Kidney epithelial cell (primary cell): ENCODE measurements around the gene SNAPC4. TPM values are rescaled to one million over a fixed set of nuclear protein-coding genes. Genes with fewer than 3 reads are reported as not detected.

Source experiments
- DNase-seq: peaks from one replicate; pipeline ENCODE4 v3.0.0-alpha.2; 2010; ENCODE audit warnings: low read depth
- H3K27me3 ChIP-seq: 2 replicates; pipeline ENCODE4 v1.6.0; 2011; ENCODE audit warnings: low read length; ENCODE audit not compliant: control insufficient read depth, insufficient read depth
- H3K36me3 ChIP-seq: 2 replicates; pipeline ENCODE4 v1.5.1; 2011; ENCODE audit warnings: low read length; ENCODE audit not compliant: control insufficient read depth, insufficient read depth
- H3K4me3 ChIP-seq: 2 replicates; pipeline ENCODE4 v1.5.1; 2011; ENCODE audit warnings: low read depth, mild to moderate bottlenecking, control low read depth, low read length
- CTCF ChIP-seq: IDR thresholded peaks from 2 replicates; pipeline ENCODE4 v1.5.1; 2011; ENCODE audit warnings: mild to moderate bottlenecking, moderate library complexity, low read length, control low read depth, inconsistent platforms; ENCODE audit not compliant: insufficient read depth, poor library complexity, severe bottlenecking
- total RNA-seq: library from RNA; depleted of rRNA; stranded (reverse); fragments of >200 nt; gene quantifications from 2 replicates; pipeline ENCODE4 v1.2.3, GENCODE V29; 2015

Gene SNAPC4
- total RNA-seq, 1 donor from 2014 or later: 14.9 TPM

- DNase-seq: no peak
- Histone ChIP-seq H3K36me3 (no peaks in the 10 kb centered on the region), H3K4me3 (no peak overlapping the region), H3K27me3 (no peaks in the 10 kb centered on the region)
- TF ChIP-seq CTCF: no peak
Measured at GRCh38 chr9:136423432-136424146, 23.6 kb upstream of the SNAPC4 start.

- no peak for TF ChIP-seq CTCF
- Histone ChIP-seq H3K27me3 (no peaks in the 10 kb centered on the region), H3K4me3 (no peak overlapping the region), H3K36me3 (no peaks in the 10 kb centered on the region)
- no peak for DNase-seq
Measured at GRCh38 chr9:136422876-136423275, 22.9 kb upstream of the SNAPC4 start.

- TF ChIP-seq CTCF: no peak
- peaks cover 2% of the 10 kb centered on the region for H3K36me3 ChIP-seq
- H3K27me3 ChIP-seq: no peaks in the 10 kb centered on the region
- no peak for DNase-seq
- no peak overlapping the region for H3K4me3 ChIP-seq
Measured at GRCh38 chr9:136421791-136422190, 21.8 kb upstream of the SNAPC4 start.

GRCh38 chr9:136419092-136419420 is 19.1 kb upstream of the SNAPC4 start:
- Histone ChIP-seq H3K4me3 (no peak overlapping the region), H3K27me3 (no peaks in the 10 kb centered on the region), H3K36me3 (peaks cover 6% of the 10 kb centered on the region)
- DNase-seq: no peak
- TF ChIP-seq CTCF: no peak

- no peak for TF ChIP-seq CTCF
- no peak for DNase-seq
- Histone ChIP-seq H3K36me3 (peaks cover 6% of the 10 kb centered on the region), H3K4me3 (no peak overlapping the region), H3K27me3 (no peaks in the 10 kb centered on the region)
Measured at GRCh38 chr9:136418182-136419091, 18.5 kb upstream of the SNAPC4 start.
